NK-92 (cell line): ENCODE measurements around the gene LHX5.
"Not testable (repeated sequence)": the region's sequence is repeated elsewhere in the genome, so short reads cannot be mapped to it uniquely, and the experiment has no call there.

Source experiments
- DNase-seq: peaks from one replicate; lab custom pipeline; 2025; ENCODE audit not compliant: unreplicated experiment; lab: John Stamatoyannopoulos, UW

The LHX5 gene

GRCh38 chr12:113471619-113472171, at the start of gene LHX5:
TSS of gene LHX5 (minus strand) at chr12:113471871. CDS start at chr12:113471498, 373 bp downstream.
- no peak for DNase-seq

DNA sequence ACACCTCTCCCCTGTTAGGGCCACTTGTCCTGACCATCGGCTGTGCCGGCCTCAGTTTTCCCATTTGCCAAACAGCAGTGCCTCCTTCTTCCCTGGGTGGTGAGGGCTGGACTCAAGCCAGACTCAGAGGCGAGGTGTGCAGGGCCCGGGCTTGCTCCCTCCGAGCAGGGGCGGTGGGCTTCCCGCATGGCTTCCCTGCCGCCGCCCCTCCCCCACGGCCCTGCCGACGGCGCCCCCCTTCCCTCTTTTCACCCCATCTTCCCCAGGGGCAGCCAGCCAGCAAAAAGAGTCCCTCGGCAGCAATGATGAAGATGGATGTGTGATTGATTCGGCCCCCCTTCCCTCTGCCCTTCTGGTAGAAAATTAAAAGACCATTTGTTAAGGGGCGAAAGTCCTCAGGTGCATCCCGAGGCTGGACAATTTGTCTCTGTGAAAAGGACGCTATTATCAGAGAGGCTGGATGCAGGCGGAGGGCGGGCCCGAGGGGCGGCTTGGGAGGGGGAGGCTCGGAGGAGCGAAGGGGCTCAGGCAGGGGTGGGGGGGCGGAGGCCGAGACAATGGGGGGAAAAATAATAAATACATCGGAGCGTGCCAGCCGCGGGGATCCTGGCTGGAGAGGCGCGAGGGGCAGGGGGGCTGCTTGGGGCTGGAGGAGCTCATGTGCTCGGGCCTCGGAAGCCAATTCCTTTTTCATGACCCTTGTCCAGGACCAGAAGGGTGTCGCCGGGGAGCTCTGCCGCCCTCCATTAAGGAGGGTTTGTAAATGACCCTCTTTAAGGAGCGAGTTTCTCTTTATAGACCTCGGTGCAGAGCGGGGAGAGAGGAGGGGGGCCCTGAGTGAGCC, 48.0 kb upstream of the LHX5 start:
- DNase-seq = no peak

- DNase-seq = no peak
Observed at GRCh38 chr12:113515082-113515856, 43.6 kb upstream of the LHX5 start.

DNA sequence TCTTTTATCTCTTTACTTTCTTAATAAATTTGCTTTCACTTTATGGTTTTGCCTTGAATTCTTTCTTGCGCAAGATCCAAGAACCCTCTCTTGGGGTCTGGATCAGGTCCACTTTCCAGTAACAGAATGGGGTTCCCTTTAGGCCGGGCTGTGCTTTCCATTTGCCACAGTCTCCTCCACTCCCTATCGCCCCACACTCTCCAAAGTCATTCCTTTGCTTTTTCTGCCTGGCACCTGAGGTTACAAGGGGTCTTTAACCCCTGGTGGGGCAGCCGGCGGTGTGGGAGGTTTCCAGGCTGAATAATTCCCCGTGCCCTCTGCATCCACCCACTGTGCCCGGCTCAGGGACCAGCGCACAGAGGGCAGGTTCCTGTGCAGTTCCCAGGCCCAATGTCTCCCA, 42.9 kb upstream of the LHX5 start:
- DNase-seq = no peak

GRCh38 chr12:113512568-113512967, 40.9 kb upstream of the LHX5 start:
- no peak for DNase-seq

DNA sequence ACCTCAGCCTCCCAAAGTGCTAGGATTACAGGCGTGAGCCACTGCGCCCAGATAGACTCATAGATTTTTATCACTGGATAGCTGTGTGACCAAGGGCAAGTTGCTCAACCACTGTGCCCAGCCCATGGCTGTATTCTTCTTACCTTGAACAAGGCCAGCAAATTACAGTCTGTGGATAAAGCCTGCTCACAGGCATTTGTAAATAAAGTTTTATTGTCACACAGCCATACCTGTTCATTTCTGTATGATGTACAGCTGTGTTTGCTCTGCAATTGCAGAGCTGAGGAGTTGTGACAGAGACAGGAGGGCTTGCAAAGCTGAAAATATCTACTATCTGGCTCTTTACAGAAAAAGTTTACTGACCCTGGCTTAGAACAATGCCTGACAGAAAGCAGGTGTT, 35.2 kb upstream of the LHX5 start:
- DNase-seq = no peak

DNA sequence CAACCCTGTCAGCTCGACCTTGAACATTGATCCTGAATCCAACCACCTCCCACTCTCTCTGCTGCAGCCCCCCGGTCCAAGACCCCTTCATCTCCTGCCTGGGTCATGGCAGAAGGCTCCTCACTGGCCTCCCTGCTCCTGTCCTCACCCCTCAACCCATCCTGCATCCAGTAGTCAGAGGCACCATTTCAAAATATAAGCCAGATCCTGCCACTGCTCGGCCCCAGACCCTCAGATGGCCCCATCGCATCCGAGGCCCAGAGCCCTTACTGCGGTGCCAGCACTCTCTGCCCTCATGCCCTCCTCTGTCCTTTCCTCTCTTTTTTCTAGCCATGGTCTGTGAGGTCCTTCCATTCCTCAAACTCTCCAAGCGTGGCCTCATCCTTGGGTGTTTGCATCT, 34.3 kb upstream of the LHX5 start:
- DNase-seq = no peak

DNA sequence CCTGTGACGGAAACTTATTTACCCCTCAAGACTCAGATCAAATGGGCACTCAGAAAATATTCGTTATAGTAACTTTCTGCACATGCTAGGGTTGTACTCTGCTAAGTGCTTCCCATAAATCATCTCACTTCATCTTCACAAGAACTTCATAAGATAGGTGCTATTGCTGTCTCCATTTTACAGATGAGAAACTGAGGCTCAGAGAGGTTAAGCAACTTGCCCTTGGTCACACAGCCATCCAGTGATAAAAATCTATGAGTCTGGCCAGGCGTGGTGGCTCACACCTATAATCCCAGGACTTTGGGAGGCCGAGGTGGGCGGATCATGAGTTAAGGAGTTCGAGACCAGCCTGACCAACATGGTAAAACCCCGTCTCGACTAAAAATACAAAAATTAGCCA, 33.2 kb upstream of the LHX5 start:
- DNase-seq = no peak

DNA sequence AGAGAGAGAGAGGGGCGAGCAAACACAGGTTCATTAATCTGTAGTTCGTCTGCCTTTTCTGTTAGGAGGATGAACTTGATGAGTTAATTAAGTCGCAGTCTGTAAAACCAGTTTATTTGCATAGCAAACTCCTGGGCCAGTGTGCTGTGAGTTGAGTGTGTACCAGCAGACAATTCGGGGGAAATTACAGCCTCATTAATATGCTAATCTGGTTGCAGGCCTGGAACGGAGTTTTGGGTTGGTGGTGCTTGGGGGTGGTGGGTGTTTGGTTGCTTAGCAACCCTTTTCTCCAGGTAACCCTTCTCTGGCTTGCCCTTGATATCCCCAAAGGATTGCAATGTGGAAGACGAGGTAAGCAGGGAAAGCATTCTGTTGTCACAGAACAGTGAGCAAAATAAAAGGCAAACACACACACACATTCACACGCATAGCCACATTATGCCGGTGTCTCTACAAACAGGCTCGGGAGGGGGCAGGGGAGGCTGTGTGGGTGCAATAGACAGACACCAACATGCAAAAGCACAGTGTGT, 29.2 kb upstream of the LHX5 start:
- DNase-seq = no peak

GRCh38 chr12:113500306-113500675, 28.6 kb upstream of the LHX5 start:
- no peak for DNase-seq

- no peak for DNase-seq
Observed at GRCh38 chr12:113498490-113498889, 26.8 kb upstream of the LHX5 start.

GRCh38 chr12:113497693-113498092, 26.0 kb upstream of the LHX5 start:
- DNase-seq = no peak

DNA sequence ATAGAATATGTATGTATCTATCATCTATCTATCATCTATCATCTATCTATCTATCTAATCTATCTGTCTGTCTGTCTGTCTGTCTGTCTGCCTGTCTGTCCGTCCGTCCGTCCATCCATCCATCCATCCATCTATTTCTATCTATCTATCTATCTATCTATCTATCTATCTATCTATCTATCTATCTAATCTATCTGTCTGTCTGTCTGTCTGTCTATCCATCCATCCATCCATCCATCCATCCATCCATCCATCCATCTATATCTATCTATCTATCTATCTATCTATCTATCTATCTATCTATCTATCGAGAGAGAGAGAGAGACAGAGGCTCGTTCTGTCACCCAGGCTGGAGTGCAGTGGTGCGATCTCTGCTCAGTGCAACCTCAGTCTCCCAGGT, 24.3 kb upstream of the LHX5 start:
- DNase-seq = not testable (repeated sequence)

GRCh38 chr12:113488322-113488721, 16.7 kb upstream of the LHX5 start:
- no peak for DNase-seq

- no peak for DNase-seq
Observed at GRCh38 chr12:113486722-113487121, 15.1 kb upstream of the LHX5 start.

DNA sequence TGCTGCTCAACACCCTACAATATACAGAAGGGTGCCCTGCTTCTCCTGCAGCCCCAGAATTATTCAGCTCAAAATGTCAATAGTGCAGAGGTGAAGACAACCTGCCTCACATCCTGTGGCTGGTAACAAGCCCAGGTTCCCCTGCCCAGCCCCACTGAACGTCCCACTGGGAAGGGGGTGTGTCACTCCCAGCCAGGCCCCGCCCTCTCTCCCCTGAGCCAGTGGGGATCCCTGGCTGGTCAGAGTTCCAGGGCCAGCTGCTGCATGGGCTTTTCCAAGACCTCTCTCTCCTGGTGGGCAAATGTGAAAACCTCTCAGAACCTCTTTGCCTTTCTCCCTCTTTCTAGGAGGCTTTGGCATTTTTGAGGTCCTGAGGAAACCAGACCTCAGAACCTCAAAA, 13.7 kb upstream of the LHX5 start:
- no peak for DNase-seq

DNA sequence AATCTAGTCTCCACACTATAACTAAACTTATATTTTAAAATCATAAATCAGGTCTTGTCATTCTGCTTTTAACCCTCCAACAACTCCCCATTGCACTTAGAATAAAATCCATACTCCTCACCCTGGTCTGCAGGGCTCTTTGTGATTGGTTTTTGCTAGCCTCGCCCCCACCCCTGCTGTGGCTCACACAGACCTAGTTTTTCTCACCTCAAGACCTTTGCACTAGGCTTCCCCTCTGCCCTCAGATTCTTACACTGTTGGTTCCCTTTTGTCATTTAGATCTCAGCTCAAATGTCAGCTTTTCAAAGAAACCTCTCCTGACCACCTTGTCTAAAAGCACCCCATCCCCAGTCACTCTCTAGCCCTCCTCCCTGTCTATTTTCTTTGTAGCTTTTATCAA, 10.7 kb upstream of the LHX5 start:
- no peak for DNase-seq

DNA sequence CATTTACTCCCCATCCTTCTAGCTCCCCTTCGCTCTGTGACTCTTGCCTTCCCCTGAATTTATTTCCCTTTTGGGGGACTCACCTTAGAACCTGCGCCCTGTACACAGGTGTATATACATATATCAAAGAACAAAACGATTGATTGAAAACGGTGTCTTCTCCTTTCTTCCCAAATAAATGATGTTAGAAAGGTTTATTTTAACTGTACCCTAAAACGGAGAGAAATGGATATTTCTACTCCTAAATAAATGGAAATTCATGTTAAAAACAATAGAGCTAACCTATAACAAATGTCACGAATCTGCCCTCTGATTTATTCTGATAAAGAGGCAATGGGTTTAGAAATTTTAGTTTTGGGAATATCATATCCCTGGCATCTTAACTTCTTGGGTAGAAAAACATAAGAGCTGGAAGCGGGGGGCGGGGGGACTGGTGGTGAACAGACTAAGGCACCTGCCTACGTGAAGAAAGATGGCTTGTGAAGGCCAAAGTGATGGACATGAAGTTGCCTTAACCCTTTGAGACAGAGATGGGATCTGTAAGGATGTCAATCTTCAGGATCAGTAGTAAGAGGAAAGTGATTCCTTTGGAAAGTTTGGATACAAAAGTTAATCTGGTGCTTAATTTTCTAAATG, 8.8 kb upstream of the LHX5 start:
- no peak for DNase-seq

- no peak for DNase-seq
Observed at GRCh38 chr12:113479590-113480335, 8.1 kb upstream of the LHX5 start.

DNA sequence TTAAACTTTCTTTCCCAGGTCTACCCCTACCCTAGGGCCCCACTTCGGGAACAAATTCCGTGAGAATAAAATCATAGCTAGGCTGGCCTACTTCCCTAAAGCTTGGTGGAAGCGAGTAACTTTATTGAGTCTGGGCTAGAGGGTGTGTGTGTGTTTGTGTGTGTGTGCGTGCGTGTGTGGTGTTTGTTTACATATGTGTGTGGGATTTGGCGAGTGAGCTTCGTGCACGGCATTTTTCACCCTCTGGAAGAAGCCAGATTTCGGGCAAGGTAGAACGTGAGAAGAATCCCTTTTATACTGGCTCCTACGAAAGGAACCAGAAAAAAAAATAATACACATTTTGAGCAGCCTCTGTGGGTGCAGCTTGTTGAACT, 7.5 kb upstream of the LHX5 start:
- no peak for DNase-seq
